Endothelial cell of umbilical vein (primary cell): ENCODE measurements around the gene BIN1.

ENCODE experiments used
- CTCF ChIP-seq, 2 donors: IDR thresholded peaks; 1 replicate in 1 of 2; 2 replicates in 1 of 2; pipeline ENCODE4 v1.5.1; 2011; ENCODE audit warnings: low read length in 2 of 2, mild to moderate bottlenecking in 2 of 2, moderate library complexity in 2 of 2, control low read depth in 1 of 2, inconsistent platforms in 1 of 2, low read depth in 1 of 2; ENCODE audit not compliant: insufficient read depth in 1 of 2; ENCODE audit errors: extremely low read depth in 1 of 2
- EZH2 ChIP-seq: IDR thresholded peaks from 2 replicates; pipeline ENCODE4 v1.6.1; 2012; ENCODE audit warnings: borderline replicate concordance, low read depth, mild to moderate bottlenecking, moderate library complexity, low read length, inconsistent platforms; ENCODE audit not compliant: severe bottlenecking
- POLR2A ChIP-seq: IDR thresholded peaks from 2 replicates; pipeline ENCODE4 v1.6.1; 2012; ENCODE audit warnings: low read depth, mild to moderate bottlenecking, control low read depth, low read length

DNA sequence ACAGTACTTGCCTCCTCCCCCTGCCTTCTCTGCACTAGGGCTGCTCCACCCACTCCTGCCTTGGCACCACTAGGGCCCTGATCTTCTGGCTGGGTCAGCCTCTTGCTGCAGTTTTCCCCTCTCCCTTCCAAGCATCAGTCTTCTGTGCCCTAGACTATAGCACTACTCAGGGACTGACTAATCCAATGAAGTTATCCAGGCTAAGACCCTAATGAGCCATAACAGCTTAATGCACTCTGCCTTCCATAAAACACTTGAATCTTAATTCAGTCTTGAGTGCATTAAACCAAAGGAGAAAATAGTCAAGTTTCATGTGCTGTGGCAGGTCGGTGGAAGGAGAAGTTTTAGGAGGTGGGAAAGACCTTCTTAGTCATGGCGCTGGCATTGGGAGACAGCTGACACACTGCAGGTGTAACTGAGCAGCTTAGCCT, 95.7 kb downstream of the BIN1 start:
- TF ChIP-seq CTCF (IDR thresholded peaks at IDR 0.05; ENCODE audit: extremely low read depth in 1 of 2, insufficient read depth in 1 of 2, low read depth in 1 of 2, low read length in 2 of 2) (no peak), EZH2 (no peak), POLR2A (no peak)
